Measurements from ENCODE around the gene NTF3. TPM values are rescaled to one million over a fixed set of nuclear protein-coding genes. Genes with fewer than 3 reads are reported as not detected.

Gene NTF3
- total and polyA plus RNA-seq, 2 donors (not counting 1 experiment from before 2014, with no cell fraction given) = not detected

DNA sequence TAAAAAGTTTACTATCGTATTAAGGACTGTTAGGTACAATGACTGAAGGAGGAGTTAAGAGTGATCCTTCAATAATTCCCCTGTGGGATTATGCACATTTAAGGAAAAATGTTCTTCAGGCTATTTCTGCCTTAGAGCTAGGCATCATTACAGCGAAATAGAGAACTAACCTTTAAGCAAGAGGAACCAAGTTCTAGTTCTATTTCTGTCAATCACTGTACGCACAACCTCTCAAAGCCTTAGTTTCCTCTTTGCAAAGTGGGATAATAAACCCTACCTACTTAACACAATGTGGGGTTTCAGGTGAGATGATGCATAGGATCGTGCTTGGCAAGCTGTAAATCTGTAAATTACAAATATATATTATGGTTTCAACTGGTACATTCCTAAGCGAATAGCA is 15.4 kb downstream of the NTF3 start:
- H3K4me1 ChIP-seq (ENCODE audit: control insufficient read depth in 2 of 2, insufficient read depth in 2 of 2, low read length in 2 of 2) = peaks cover 0 to 21% of the 10 kb centered on the region in 2 donors

DNA sequence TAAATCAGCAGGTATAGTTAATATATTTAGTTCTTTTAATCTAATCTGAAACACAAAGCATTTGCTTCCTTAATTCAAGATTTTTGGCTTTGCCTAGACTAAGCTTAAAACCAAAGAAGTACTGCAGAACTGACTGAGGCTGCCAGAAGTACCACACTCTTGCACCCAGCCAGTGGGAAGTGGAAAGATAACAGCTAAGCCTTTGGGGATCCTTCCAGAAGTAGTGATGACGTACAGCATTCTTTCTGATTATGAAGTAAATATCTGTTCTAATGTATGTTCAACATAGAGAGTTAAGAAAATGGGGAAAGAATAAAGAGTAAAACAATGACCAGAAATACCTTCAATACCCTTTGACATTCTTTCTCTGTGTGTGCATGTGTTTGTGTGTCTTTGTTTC is 19.3 kb downstream of the NTF3 start:
- no peaks in the 10 kb centered on the region for H3K79me2 ChIP-seq (ENCODE audit: control insufficient read depth, insufficient read depth, low read length)
- no peak overlapping the region for H3K4me3 ChIP-seq (ENCODE audit: control extremely low read depth in 1 of 5, extremely low read depth in 1 of 5, insufficient read depth in 1 of 5, low read depth in 2 of 5, low read length in 4 of 5)
- H3K9ac ChIP-seq (ENCODE audit: low read length) = no peak overlapping the region
- Mint-ChIP-seq H3K4me3 (no peak overlapping the region), H3K27ac (no peak overlapping the region), H3K4me1 (peaks cover 11% of the 10 kb centered on the region), H3K27me3 (peaks cover 14% of the 10 kb centered on the region), H3K9me3 (ENCODE audit: insufficient read depth) (no peaks in the 10 kb centered on the region)
- POLR2A ChIA-PET = no interaction called here
- H3K4me1 ChIP-seq (ENCODE audit: control insufficient read depth in 2 of 2, insufficient read depth in 2 of 2, low read length in 2 of 2) = peaks cover 0 to 15% of the 10 kb centered on the region in 2 donors
- no CpG with 5 or more reads among the region's 1 CpG for WGBS (ENCODE audit: insufficient coverage)
- no peak for DNase-seq
- intact Hi-C loops (cut with micrococcal nuclease) = no loop called here
- TF ChIP-seq, protein P1, sequence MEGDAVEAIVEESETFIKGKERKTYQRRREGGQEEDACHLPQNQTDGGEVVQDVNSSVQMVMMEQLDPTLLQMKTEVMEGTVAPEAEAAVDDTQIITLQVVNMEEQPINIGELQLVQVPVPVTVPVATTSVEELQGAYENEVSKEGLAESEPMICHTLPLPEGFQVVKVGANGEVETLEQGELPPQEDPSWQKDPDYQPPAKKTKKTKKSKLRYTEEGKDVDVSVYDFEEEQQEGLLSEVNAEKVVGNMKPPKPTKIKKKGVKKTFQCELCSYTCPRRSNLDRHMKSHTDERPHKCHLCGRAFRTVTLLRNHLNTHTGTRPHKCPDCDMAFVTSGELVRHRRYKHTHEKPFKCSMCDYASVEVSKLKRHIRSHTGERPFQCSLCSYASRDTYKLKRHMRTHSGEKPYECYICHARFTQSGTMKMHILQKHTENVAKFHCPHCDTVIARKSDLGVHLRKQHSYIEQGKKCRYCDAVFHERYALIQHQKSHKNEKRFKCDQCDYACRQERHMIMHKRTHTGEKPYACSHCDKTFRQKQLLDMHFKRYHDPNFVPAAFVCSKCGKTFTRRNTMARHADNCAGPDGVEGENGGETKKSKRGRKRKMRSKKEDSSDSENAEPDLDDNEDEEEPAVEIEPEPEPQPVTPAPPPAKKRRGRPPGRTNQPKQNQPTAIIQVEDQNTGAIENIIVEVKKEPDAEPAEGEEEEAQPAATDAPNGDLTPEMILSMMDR (IDR thresholded peaks at IDR 0.05) = no peak
- TF ChIP-seq EZH2 (IDR thresholded peaks at IDR 0.05; ENCODE audit: borderline replicate concordance, insufficient read depth, low read depth, low read length, poor library complexity, severe bottlenecking) = no peak
- peaks cover 0 to 8% (median under 1%) of the 10 kb centered on the region in 4 experiments for H3K27me3 ChIP-seq (replicated peaks in 1 of 4; ENCODE audit: control extremely low read depth in 1 of 4, control insufficient read depth in 3 of 4, insufficient read depth in 4 of 4, low read length in 3 of 4)
- CTCF ChIA-PET = no interaction called here
- no peaks in the 10 kb centered on the region for H3K36me3 ChIP-seq (replicated peaks in 1 of 2; ENCODE audit: control extremely low read depth in 1 of 2, control insufficient read depth in 1 of 2, extremely low read depth in 1 of 2, insufficient read depth in 2 of 2, low read length in 1 of 2)
- no peak overlapping the region for H2AFZ ChIP-seq (ENCODE audit: insufficient read depth, low read depth, low read length, poor library complexity, severe bottlenecking)
- no peak overlapping the region for H3K4me2 ChIP-seq (replicated peaks; ENCODE audit: low read depth, low read length, poor library complexity, severe bottlenecking)
- ATAC-seq (ENCODE audit: low read depth) = no peak
- H4K20me1 ChIP-seq (ENCODE audit: control insufficient read depth, insufficient read depth, low read length, poor library complexity, severe bottlenecking) = no peaks in the 10 kb centered on the region
- no peak overlapping the region for H3K27ac ChIP-seq (ENCODE audit: low read length in 2 of 2)
- H3K9me3 ChIP-seq (ENCODE audit: control extremely low read depth in 1 of 3, control insufficient read depth in 2 of 3, insufficient read depth in 1 of 3, low read length in 2 of 3) = no peaks in the 10 kb centered on the region

More for the DNA sequence above, 15.4 kb downstream of the NTF3 start:
- Mint-ChIP-seq H3K9me3 (ENCODE audit: insufficient read depth) (no peaks in the 10 kb centered on the region), H3K27me3 (peaks cover 35% of the 10 kb centered on the region), H3K27ac (no peak overlapping the region), H3K4me3 (no peak overlapping the region), H3K4me1 (peaks cover 9% of the 10 kb centered on the region)
- no peak for ATAC-seq (ENCODE audit: low read depth)
- CTCF ChIA-PET = no interaction called here
- H3K9me3 ChIP-seq (ENCODE audit: control extremely low read depth in 1 of 3, control insufficient read depth in 2 of 3, insufficient read depth in 1 of 3, low read length in 2 of 3) = no peaks in the 10 kb centered on the region
- no peak for DNase-seq
- H3K27ac ChIP-seq (ENCODE audit: low read length in 2 of 2) = no peak overlapping the region
- TF ChIP-seq, protein P1 (IDR thresholded peaks at IDR 0.05) = no peak
- TF ChIP-seq EZH2 (IDR thresholded peaks at IDR 0.05; ENCODE audit: borderline replicate concordance, insufficient read depth, low read depth, low read length, poor library complexity, severe bottlenecking) = no peak
- H3K4me2 ChIP-seq (replicated peaks; ENCODE audit: low read depth, low read length, poor library complexity, severe bottlenecking) = no peak overlapping the region
- no CpG with 5 or more reads among the region's 5 CpGs for WGBS (ENCODE audit: insufficient coverage)
- intact Hi-C loops (cut with micrococcal nuclease) = no loop called here
- no peaks in the 10 kb centered on the region for H3K36me3 ChIP-seq (replicated peaks in 1 of 2; ENCODE audit: control extremely low read depth in 1 of 2, control insufficient read depth in 1 of 2, extremely low read depth in 1 of 2, insufficient read depth in 2 of 2, low read length in 1 of 2)
- no peak overlapping the region for H3K4me3 ChIP-seq (ENCODE audit: control extremely low read depth in 1 of 5, extremely low read depth in 1 of 5, insufficient read depth in 1 of 5, low read depth in 2 of 5, low read length in 4 of 5)
- no peak overlapping the region for H2AFZ ChIP-seq (ENCODE audit: insufficient read depth, low read depth, low read length, poor library complexity, severe bottlenecking)
- POLR2A ChIA-PET = no interaction called here
- H3K9ac ChIP-seq (ENCODE audit: low read length) = no peak overlapping the region
- no peaks in the 10 kb centered on the region for H4K20me1 ChIP-seq (ENCODE audit: control insufficient read depth, insufficient read depth, low read length, poor library complexity, severe bottlenecking)
- H3K79me2 ChIP-seq (ENCODE audit: control insufficient read depth, insufficient read depth, low read length) = no peaks in the 10 kb centered on the region
- peaks cover 0 to 10% (median 4%) of the 10 kb centered on the region in 4 experiments for H3K27me3 ChIP-seq (replicated peaks in 1 of 4; ENCODE audit: control extremely low read depth in 1 of 4, control insufficient read depth in 3 of 4, insufficient read depth in 4 of 4, low read length in 3 of 4)

Data from B cell (primary cell).